Fibroblast of mammary gland (primary cell): Measurements from ENCODE around the gene KCNIP4.

Experiments used
- DNase-seq: peaks from one replicate; pipeline ENCODE4 v3.0.0-alpha.2; 2010; ENCODE audit warnings: low read depth
- H3K4me3 ChIP-seq: 2 replicates; pipeline ENCODE4 v1.5.1; 2011; ENCODE audit warnings: low read depth, mild to moderate bottlenecking, low read length, moderate library complexity; ENCODE audit not compliant: control insufficient read depth
- CTCF ChIP-seq: conservative IDR thresholded peaks from 2 replicates; pipeline ENCODE4 v1.5.1; 2011; ENCODE audit warnings: low read depth, low read length, inconsistent platforms; ENCODE audit not compliant: control insufficient read depth, insufficient read depth

KCNIP4 gene

GRCh38 chr4:21061902-21062301 lies 886.7 kb downstream of the KCNIP4 start:
- H3K4me3 ChIP-seq, result no peak overlapping the region
- TF ChIP-seq CTCF, result no peak

GRCh38 chr4:21046141-21046540 lies 902.4 kb downstream of the KCNIP4 start:
- no peak overlapping the region for H3K4me3 ChIP-seq
- TF ChIP-seq CTCF, result no peak
- peak; percentile 23 for DNase-seq

More at GRCh38 chr4:21061902-21062301, 886.7 kb downstream of the KCNIP4 start:
- DNase-seq, result no peak

DNA sequence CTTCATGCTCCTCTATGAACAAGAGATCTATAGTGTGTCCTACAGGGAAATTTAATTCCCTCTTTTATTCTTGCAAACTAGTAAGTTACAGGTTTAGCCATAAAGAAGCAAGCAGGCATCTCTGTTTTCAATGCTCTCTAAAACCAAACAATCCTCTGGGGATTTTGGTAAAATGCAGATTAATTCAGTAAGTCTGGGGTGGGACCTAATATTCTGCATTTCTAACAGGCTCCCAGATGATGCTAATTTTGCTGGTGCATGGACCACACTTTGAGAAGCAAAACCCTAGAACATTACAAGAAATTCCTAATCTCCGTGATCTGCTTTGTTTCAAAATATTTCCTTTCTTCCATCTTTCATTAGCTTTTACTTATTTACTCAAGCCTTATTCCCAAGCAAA lies 903.5 kb downstream of the KCNIP4 start:
- no peak for TF ChIP-seq CTCF

DNA sequence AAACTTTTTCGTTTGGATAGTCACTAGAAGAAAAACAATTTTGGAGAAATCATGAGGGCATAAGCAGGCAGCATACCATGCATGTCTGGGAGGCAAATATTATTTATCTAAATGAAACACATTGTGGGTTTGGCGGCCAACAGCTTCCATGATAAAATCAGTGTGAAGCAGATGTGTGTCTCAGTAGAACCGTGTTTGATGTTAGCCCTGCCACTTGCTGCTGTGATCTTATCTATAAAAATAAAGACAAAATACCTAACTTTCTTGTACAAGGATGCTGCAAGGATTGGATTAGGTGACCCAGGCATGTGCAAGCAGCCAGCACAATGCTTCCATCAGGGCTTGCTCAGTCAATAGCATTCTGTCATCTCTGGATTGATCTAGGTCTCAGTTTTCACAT lies 906.9 kb downstream of the KCNIP4 start:
- no peak for DNase-seq

More for the DNA sequence above, 903.5 kb downstream of the KCNIP4 start:
- no peak for DNase-seq
- H3K4me3 ChIP-seq, result no peak overlapping the region

DNA sequence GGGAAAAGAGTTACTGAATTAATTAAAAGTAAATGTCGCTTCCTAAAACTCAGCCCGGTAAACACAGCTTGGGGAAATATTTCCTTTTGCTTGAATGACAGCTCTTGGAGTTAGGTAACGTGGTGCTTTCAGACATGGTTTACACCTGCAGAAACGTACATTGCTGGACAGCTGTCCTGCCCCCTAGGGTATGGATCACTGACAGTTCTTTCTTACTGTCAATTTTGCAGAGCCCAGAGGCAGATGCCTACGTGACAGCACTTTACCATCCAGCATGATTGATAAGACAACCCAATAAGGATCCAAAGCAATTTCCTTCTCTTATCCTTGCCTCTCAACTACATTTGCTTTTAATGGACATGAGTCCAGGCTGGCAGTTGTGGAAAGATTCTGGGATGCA lies 913.8 kb downstream of the KCNIP4 start:
- TF ChIP-seq CTCF, result no peak
- DNase-seq, result no peak
- no peak overlapping the region for H3K4me3 ChIP-seq

More for the DNA sequence above, 906.9 kb downstream of the KCNIP4 start:
- no peak for TF ChIP-seq CTCF
- no peak overlapping the region for H3K4me3 ChIP-seq

DNA sequence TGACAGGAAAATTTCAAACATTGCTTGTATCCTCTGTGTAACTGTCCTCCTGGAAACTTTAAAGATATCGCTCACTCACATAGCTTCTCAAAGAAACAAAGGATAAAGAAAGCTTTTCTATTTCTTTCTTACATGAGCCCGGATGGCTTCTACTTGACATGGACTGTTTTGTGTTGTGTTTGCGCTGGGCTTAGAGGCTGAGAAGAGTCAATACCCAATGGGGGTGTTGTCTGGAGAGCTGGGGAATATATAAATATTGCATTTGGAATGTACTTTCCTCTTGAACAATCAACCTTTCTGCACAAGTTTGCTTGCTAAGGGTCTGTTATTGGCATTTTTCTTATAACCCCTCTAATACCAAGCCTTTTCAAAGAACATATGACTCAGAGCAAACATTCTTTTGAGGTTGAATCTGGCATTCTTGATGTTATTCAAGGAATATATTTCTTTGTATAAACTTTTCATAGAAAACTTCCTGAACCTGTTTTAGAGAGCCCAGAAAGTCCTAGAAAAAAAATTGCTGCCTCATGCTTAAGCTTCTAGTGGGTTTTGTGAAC lies 916.4 kb downstream of the KCNIP4 start:
- no peak for DNase-seq
- H3K4me3 ChIP-seq, result no peak overlapping the region
- no peak for TF ChIP-seq CTCF

- no peak for TF ChIP-seq CTCF
- no peak overlapping the region for H3K4me3 ChIP-seq
- DNase-seq, result no peak
Measured at GRCh38 chr4:21018817-21019216, 929.8 kb downstream of the KCNIP4 start.
